ENCODE data around the gene CD27. TPM values are rescaled to one million over a fixed set of nuclear protein-coding genes. Genes with fewer than 3 reads are reported as not detected.

Gene CD27
- polyA plus RNA-seq, 1 of the 3 experiments (the other 2 are of a cell fraction): not detected

DNA sequence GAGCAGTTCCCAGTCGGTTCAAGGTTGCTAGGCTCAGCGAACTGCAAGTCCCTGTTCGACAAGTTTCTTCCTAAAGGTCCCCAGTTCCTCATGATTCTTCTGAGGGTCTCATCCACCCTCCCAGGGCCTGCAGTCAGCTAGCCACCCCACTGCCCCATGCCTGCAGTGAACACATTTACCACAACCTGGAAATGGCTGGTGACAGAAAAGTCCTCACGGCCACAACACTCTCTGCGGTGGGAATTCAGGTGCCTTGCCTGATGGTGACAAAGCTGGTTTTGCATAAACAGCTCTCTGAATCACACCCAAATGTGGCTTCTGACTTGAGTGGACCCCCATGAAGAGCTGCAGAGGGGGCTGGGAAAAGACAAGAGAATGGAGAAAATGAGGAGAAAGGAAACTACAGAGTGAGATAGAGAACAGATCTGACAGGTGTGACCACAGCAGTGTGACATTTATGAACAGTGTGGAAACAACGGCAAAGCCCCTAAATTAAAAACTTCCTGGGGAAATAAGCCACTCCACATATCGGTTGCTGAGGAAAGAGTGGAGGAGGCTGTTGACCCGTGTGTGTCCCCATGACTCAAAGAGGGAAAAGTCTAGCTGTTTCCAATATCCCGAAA lies 1.3 kb upstream of the CD27 start:
- Histone ChIP-seq H3K9me2 (no peaks in the 10 kb centered on the region), H4K20me1 (ENCODE audit: insufficient read depth) (no peaks in the 10 kb centered on the region), H3K36me3 (replicated peaks in 1 of 2; ENCODE audit: control insufficient read depth in 1 of 2, insufficient read depth in 2 of 2, low read length in 1 of 2) (no peaks in the 10 kb centered on the region), H3K4me2 (no peak overlapping the region), H2AFZ (ENCODE audit: low read depth) (no peak overlapping the region), H3F3A (replicated peaks; ENCODE audit: insufficient read depth) (no peaks in the 10 kb centered on the region), H3K9ac (no peak overlapping the region), H3K4me3 (ENCODE audit: low read depth in 2 of 2, low read length in 1 of 2) (no peak overlapping the region), H3K79me2 (ENCODE audit: insufficient read depth) (no peaks in the 10 kb centered on the region), H3K27me3 (ENCODE audit: insufficient read depth) (no peaks in the 10 kb centered on the region), H3K4me1 (ENCODE audit: control insufficient read depth in 1 of 2, insufficient read depth in 2 of 2, low read depth in 1 of 2, low read length in 1 of 2) (no peaks in the 10 kb centered on the region), H3K9me3 (no peaks in the 10 kb centered on the region), H3K27ac (ENCODE audit: low read depth in 2 of 2, low read length in 1 of 2) (no peak overlapping the region)
- ChIA-PET CTCF (interaction anchor here (1.1 to 2.5 kb wide), 5 partner anchors 15 to 455 kb away, joined by 3 to 14 read pairs (median 3); no protein-coding TSS in a partner anchor), POLR2A (interaction anchor here (1.7 kb wide), 1 partner anchor 9 kb away, joined by 4 read pairs; the partner anchor contains the start of gene TAPBPL)
- TF ChIP-seq YY1 (IDR thresholded peaks at IDR 0.05; ENCODE audit: low read depth) (no peak), POLR2AphosphoS5 (IDR thresholded peaks at IDR 0.05; ENCODE audit: low read depth, low read length) (no peak), RCOR1 (IDR thresholded peaks at IDR 0.05; ENCODE audit: low read length) (no peak), TCF12 (IDR thresholded peaks at IDR 0.05) (no peak), NRF1 (IDR thresholded peaks at IDR 0.05; ENCODE audit: low read depth, low read length) (no peak), SMC3 (IDR thresholded peaks at IDR 0.05; ENCODE audit: low read depth, low read length) (no peak), MXI1 (IDR thresholded peaks at IDR 0.05; ENCODE audit: low read depth, low read length) (no peak), GABPA (IDR thresholded peaks at IDR 0.05; ENCODE audit: low read depth) (no peak), SIN3A (IDR thresholded peaks at IDR 0.05; ENCODE audit: borderline replicate concordance, low read depth, low read length) (no peak), RXRA (IDR thresholded peaks at IDR 0.05; ENCODE audit: borderline replicate concordance, low read depth) (no peak), FOSL2 (IDR thresholded peaks at IDR 0.05; ENCODE audit: borderline replicate concordance, low read depth) (no peak), EP300 (IDR thresholded peaks at IDR 0.05; ENCODE audit: borderline replicate concordance in 1 of 2, low read depth in 1 of 2, low read length in 1 of 2) (no peak)
- TF ChIP-seq, protein P1, sequence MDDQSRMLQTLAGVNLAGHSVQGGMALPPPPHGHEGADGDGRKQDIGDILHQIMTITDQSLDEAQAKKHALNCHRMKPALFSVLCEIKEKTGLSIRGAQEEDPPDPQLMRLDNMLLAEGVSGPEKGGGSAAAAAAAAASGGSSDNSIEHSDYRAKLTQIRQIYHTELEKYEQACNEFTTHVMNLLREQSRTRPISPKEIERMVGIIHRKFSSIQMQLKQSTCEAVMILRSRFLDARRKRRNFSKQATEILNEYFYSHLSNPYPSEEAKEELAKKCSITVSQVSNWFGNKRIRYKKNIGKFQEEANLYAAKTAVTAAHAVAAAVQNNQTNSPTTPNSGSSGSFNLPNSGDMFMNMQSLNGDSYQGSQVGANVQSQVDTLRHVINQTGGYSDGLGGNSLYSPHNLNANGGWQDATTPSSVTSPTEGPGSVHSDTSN (IDR thresholded peaks at IDR 0.05): no peak
- TF ChIP-seq, protein P2, sequence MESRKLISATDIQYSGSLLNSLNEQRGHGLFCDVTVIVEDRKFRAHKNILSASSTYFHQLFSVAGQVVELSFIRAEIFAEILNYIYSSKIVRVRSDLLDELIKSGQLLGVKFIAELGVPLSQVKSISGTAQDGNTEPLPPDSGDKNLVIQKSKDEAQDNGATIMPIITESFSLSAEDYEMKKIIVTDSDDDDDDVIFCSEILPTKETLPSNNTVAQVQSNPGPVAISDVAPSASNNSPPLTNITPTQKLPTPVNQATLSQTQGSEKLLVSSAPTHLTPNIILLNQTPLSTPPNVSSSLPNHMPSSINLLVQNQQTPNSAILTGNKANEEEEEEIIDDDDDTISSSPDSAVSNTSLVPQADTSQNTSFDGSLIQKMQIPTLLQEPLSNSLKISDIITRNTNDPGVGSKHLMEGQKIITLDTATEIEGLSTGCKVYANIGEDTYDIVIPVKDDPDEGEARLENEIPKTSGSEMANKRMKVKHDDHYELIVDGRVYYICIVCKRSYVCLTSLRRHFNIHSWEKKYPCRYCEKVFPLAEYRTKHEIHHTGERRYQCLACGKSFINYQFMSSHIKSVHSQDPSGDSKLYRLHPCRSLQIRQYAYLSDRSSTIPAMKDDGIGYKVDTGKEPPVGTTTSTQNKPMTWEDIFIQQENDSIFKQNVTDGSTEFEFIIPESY (IDR thresholded peaks at IDR 0.05; ENCODE audit: borderline replicate concordance, low read depth): no peak
- 78% methylated on average over 7 of the region's 9 CpGs for WGBS (ENCODE audit: low lambda C conversion rate)
- DNase-seq: no peak

DNA sequence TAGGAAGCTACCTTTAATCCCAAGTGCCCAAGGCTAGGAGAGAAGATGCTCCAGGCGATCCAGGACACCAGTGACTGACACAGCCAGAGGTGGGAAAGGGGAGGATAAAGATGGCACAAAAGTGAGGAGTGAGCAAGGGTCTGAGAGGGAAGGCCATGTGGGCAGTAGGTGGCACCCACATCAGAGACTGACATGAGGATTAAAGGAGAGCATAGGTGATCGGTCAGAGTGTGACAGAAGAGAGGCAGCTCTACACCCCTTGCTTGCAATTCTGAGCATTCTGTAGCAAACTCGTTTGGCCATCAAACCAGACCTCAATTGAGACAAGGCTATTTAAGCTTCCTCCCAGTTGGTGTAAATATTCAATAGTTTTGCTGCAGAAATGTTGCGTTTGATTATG lies 724 bp upstream of the CD27 start:
- H3K9me2 ChIP-seq: no peaks in the 10 kb centered on the region
- H2AFZ ChIP-seq (ENCODE audit: low read depth): no peak overlapping the region
- H3K4me1 ChIP-seq (ENCODE audit: control insufficient read depth in 1 of 2, insufficient read depth in 2 of 2, low read depth in 1 of 2, low read length in 1 of 2): no peaks in the 10 kb centered on the region
- no peak overlapping the region for H3K4me2 ChIP-seq
- H3K27me3 ChIP-seq (ENCODE audit: insufficient read depth): no peaks in the 10 kb centered on the region
- no peaks in the 10 kb centered on the region for H4K20me1 ChIP-seq (ENCODE audit: insufficient read depth)
- no peaks in the 10 kb centered on the region for H3K9me3 ChIP-seq
- H3K79me2 ChIP-seq (ENCODE audit: insufficient read depth): no peaks in the 10 kb centered on the region
- 83% methylated on average over 4 of the region's 4 CpGs for WGBS (ENCODE audit: low lambda C conversion rate)
- H3K9ac ChIP-seq: no peak overlapping the region
- CTCF ChIA-PET: interaction anchor here (1.1 to 2.5 kb wide), 5 partner anchors 15 to 455 kb away, joined by 3 to 14 read pairs (median 3); no protein-coding TSS in a partner anchor
- DNase-seq: no peak
- no peak overlapping the region for H3K27ac ChIP-seq (ENCODE audit: low read depth in 2 of 2, low read length in 1 of 2)
- H3K36me3 ChIP-seq (replicated peaks in 1 of 2; ENCODE audit: control insufficient read depth in 1 of 2, insufficient read depth in 2 of 2, low read length in 1 of 2): no peaks in the 10 kb centered on the region
- POLR2A ChIA-PET: no interaction called here
- H3F3A ChIP-seq (replicated peaks; ENCODE audit: insufficient read depth): no peaks in the 10 kb centered on the region
- H3K4me3 ChIP-seq (ENCODE audit: low read depth in 2 of 2, low read length in 1 of 2): no peak overlapping the region
- TF ChIP-seq GABPA (IDR thresholded peaks at IDR 0.05; ENCODE audit: low read depth) (no peak), TAF1 (IDR thresholded peaks at IDR 0.05; ENCODE audit: borderline replicate concordance, low read depth, low read length) (no peak), TEAD4 (IDR thresholded peaks at IDR 0.05; ENCODE audit: borderline replicate concordance, insufficient read depth) (no peak), FOXM1 (IDR thresholded peaks at IDR 0.05; ENCODE audit: low read depth) (no peak), EZH2phosphoT487 (IDR thresholded peaks at IDR 0.05; ENCODE audit: borderline replicate concordance, low read depth) (no peak)
- TF ChIP-seq, protein P3, sequence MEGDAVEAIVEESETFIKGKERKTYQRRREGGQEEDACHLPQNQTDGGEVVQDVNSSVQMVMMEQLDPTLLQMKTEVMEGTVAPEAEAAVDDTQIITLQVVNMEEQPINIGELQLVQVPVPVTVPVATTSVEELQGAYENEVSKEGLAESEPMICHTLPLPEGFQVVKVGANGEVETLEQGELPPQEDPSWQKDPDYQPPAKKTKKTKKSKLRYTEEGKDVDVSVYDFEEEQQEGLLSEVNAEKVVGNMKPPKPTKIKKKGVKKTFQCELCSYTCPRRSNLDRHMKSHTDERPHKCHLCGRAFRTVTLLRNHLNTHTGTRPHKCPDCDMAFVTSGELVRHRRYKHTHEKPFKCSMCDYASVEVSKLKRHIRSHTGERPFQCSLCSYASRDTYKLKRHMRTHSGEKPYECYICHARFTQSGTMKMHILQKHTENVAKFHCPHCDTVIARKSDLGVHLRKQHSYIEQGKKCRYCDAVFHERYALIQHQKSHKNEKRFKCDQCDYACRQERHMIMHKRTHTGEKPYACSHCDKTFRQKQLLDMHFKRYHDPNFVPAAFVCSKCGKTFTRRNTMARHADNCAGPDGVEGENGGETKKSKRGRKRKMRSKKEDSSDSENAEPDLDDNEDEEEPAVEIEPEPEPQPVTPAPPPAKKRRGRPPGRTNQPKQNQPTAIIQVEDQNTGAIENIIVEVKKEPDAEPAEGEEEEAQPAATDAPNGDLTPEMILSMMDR (IDR thresholded peaks at IDR 0.05): no peak

All from SK-N-SH (cell line).